HG02840 (cell line): ENCODE data around the gene SPRYD4.
"Not testable (repeated sequence)": the region's sequence is repeated elsewhere in the genome, so short reads cannot be mapped to it uniquely, and the experiment has no call there.

Experiments used
- ATAC-seq: cut with Tn5 transposase; IDR thresholded peaks from one replicate; pipeline ENCODE4 v1.9.1; 2021; ENCODE audit warnings: mild to moderate bottlenecking, moderate library complexity, moderate number of reproducible peaks; ENCODE audit not compliant: unreplicated experiment, low FRiP score

SPRYD4 gene

GRCh38 chr12:56474389-56474788, 6.0 kb downstream of the SPRYD4 start:
- ATAC-seq, result no peak

- no peak for ATAC-seq
These were observed 7.8 kb downstream of the SPRYD4 start for GRCh38 chr12:56476143-56476542.

GRCh38 chr12:56476972-56477432, 8.6 kb downstream of the SPRYD4 start:
- ATAC-seq, result no peak

GRCh38 chr12:56477521-56478225, 9.3 kb downstream of the SPRYD4 start:
- ATAC-seq, result no peak

- no peak for ATAC-seq
These were observed 11.2 kb downstream of the SPRYD4 start for GRCh38 chr12:56479625-56480024.

GRCh38 chr12:56484566-56484965, 16.2 kb downstream of the SPRYD4 start:
- no peak for ATAC-seq

GRCh38 chr12:56486694-56487093, 18.3 kb downstream of the SPRYD4 start:
- no peak for ATAC-seq

GRCh38 chr12:56487448-56488040, 19.2 kb downstream of the SPRYD4 start:
- ATAC-seq, result no peak

- peak; percentile 76 for ATAC-seq
These were observed 19.9 kb downstream of the SPRYD4 start, which contains the start of gene GLS2 for GRCh38 chr12:56488041-56488955. Gene GLS2, minus strand, starts transcription at chr12:56488161. Its CDS starts 43 bp downstream, at chr12:56488118.

GRCh38 chr12:56490360-56490759, 22.0 kb downstream of the SPRYD4 start:
- no peak for ATAC-seq

GRCh38 chr12:56493409-56494105, 25.2 kb downstream of the SPRYD4 start:
- not testable (repeated sequence) for ATAC-seq

GRCh38 chr12:56494106-56494415, 25.7 kb downstream of the SPRYD4 start:
- ATAC-seq, result not testable (repeated sequence)

GRCh38 chr12:56494481-56494880, 26.1 kb downstream of the SPRYD4 start:
- not testable (repeated sequence) for ATAC-seq

GRCh38 chr12:56496704-56497103, 28.3 kb downstream of the SPRYD4 start:
- not testable (repeated sequence) for ATAC-seq

GRCh38 chr12:56498126-56498902, 29.9 kb downstream of the SPRYD4 start:
- ATAC-seq, result not testable (repeated sequence)

- ATAC-seq, result not testable (repeated sequence)
These were observed 31.1 kb downstream of the SPRYD4 start for GRCh38 chr12:56499452-56499851.

GRCh38 chr12:56499879-56500278, 31.5 kb downstream of the SPRYD4 start:
- not testable (repeated sequence) for ATAC-seq

- no peak for ATAC-seq
These were observed 42.4 kb downstream of the SPRYD4 start for GRCh38 chr12:56510786-56511185.

GRCh38 chr12:56514014-56514318, 45.6 kb downstream of the SPRYD4 start:
- ATAC-seq, result not testable (repeated sequence)

GRCh38 chr12:56517854-56518253, 49.5 kb downstream of the SPRYD4 start:
- no peak for ATAC-seq
